NK-92 (cell line): ENCODE measurements around the gene AATF.

Experiments used
- DNase-seq: peaks from one replicate; lab custom pipeline; 2025; ENCODE audit not compliant: unreplicated experiment; lab: John Stamatoyannopoulos, UW

Gene AATF

GRCh38 chr17:37100231-37100630 is 151.5 kb downstream of the AATF start:
- DNase-seq, result no peak

GRCh38 chr17:37101306-37101705 is 152.6 kb downstream of the AATF start:
- DNase-seq, result no peak

GRCh38 chr17:37103231-37103630 is 154.5 kb downstream of the AATF start:
- no peak for DNase-seq

- DNase-seq, result no peak
These were observed 157.3 kb downstream of the AATF start for GRCh38 chr17:37106049-37106448.
